GM19193 (cell line): Measurements from ENCODE around the gene OR9Q1.

Source experiments
- POLR2A ChIP-seq: IDR thresholded peaks from 4 replicates; pipeline ENCODE4 v1.6.1; 2011; ENCODE audit not compliant: insufficient read depth, insufficient read length; ENCODE audit errors: extremely low read depth

OR9Q1 gene

DNA sequence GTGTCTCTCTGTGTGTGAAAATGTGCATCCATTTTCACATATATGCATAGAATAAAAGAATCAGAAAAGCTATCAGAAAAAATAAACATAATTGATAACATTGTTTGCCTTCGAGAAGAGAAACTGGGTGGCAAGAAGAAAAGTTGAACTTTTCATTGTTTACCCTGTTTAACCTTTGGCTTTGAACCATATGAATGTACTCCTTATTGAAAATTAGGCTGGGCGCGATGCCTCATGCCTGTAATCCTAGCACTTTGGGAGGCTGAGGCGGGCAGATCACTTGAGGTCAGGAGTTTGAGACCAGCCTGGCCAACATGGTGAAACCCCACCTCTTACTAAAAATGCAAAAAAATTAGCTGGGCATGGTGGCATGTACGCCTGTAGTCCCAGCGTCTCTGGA is 11.9 kb upstream of the OR9Q1 start:
- TF ChIP-seq POLR2A, result no peak

GRCh38 chr11:58024601-58025091 is 965 bp downstream of the OR9Q1 start:
- TF ChIP-seq POLR2A, result no peak

GRCh38 chr11:58027341-58027740 is 3.7 kb downstream of the OR9Q1 start:
- TF ChIP-seq POLR2A, result no peak

DNA sequence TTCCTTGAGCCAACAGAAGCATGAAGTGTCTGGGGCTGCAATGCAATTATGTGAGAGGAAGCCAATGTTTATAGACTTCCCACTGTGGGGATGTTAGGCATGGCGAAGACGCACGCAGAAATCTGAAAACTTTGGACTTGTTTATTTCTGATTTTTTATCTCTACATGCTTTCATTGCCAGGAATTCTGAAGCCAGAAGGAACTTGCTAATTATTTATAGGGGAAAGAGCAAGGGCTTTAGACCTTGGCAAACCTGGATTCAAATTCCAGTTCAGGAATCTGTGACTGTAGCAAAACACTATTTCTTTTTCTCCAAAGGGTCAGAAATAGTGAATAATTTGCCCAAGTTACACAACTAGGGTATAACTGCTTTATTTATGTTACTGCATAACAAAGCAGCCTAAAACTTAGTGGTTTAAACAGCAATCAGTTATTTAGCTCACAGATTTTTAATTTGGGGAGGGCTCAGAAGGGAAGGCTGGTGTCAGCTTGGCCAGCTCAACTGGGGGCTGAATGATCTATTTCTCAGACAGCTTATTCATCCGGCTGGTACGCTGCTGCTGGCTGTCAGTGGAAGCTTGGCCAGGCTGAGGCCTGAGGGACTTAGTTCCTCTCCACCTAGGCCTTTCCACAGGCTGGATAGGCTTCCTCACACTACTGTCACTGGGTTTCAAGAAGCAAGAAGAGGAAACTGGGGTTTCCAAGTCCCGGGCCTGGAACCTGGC is 5.2 kb downstream of the OR9Q1 start:
- TF ChIP-seq POLR2A, result no peak

- no peak for TF ChIP-seq POLR2A
These were observed 7.0 kb downstream of the OR9Q1 start, which contains the start of gene OR6Q1 for GRCh38 chr11:58030653-58031052. Gene OR6Q1 (plus strand): TSS chr11:58030953. CDS start chr11:58030953, 0 bp downstream.

DNA sequence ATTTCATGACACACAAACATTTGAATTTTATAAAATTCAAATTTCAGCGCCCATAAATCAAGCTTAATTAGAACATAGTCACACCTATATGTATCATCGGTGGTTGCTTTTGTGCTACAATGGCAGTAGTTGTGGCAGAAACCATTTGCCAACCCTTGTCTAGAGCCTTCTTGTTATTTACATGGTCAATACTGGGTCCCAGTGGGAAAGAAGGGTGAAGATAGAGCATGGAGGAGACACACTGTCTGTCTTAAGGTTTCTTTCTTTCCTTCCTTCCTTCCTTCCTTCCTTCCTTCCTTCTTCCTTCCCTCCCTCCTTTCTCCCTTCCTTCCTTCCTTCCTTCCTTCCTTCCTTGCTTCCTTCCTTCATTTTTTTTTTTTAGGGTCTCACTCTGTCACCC is 10.8 kb downstream of the OR9Q1 start:
- TF ChIP-seq POLR2A, result no peak

DNA sequence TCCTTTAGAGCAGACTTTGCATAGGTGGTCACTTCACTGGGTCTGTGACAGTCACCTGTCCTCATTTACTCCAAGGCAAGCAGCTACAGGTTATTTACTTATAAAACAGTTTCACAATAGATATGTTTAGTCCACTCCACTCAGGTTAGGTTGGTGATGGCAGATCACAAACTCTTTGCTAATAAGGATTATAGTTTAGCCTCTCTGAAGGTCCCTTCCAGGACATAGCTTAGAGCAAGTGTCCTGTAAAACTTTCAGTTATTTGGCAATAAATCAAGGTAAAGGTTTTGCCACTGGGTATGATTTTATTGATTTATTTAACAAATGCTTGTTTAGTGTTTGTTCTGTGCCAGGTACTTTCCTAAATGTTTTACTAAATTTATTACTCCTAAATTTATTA is 15.9 kb downstream of the OR9Q1 start:
- no peak for TF ChIP-seq POLR2A

GRCh38 chr11:58043379-58043778 is 19.7 kb downstream of the OR9Q1 start:
- no peak for TF ChIP-seq POLR2A

DNA sequence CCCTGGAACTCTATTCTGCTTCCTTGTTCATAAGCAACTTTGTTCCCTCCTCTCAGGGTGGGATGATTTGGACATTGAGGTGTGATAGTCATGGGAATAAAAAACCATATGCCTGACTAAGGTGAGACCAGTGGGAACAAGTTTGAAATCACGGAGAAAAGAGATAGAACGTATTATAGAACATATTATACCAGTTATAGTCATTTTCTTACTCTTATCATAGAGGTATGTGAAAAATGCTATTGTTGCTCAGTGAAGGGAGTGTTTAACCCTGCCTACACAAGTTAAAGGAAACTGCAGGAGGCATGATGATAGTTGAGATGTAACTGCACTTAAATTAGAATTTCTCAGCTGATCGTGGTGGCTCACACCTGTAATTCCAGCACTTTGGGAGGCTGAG is 22.6 kb downstream of the OR9Q1 start:
- no peak for TF ChIP-seq POLR2A

DNA sequence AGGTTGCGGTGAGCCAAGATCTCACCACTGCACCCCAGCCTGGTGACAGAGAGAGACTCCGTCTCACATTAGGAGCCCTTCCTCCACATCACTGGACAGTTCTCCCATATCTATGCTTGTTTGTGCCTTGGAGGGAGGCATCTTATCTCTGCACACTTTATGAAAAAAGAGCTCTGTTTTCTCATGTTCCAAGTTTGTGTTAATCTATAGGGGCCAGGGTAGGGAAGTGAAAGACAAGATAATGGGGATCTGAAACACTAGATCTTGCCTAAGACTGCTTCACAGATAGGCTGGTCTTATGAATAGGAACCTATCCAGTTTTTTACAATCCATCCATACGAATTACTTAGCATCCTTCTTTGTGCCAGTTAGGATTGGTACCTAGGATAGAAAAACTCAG is 24.1 kb downstream of the OR9Q1 start:
- TF ChIP-seq POLR2A, result no peak

DNA sequence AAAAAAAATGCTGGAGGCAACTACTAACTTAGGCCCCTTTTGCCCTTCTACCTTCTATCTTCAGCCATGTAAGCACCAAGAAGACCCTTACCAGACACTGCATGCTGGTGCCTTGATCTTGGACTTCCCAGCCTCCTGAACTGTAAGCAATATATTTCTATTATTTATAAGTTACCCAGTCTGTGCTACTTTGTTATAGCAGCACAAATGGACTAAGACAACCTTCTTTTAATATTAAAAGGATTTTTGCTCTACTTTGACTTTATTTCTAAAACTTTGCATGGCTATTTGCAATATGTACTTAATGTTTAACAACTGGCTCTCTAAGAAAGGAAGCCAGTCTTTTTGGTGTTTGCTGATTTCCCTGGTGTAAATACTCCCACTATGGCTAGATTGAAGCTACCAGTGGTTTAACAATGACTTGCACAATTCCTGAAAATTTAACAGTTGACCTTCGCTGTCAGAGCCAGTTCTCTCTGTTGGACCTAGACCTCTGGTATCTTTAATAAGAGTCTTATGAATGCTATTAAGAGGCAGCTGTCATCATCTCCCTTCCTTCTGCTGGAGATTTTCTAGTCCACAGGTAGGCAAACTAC is 32.2 kb downstream of the OR9Q1 start:
- no peak for TF ChIP-seq POLR2A

DNA sequence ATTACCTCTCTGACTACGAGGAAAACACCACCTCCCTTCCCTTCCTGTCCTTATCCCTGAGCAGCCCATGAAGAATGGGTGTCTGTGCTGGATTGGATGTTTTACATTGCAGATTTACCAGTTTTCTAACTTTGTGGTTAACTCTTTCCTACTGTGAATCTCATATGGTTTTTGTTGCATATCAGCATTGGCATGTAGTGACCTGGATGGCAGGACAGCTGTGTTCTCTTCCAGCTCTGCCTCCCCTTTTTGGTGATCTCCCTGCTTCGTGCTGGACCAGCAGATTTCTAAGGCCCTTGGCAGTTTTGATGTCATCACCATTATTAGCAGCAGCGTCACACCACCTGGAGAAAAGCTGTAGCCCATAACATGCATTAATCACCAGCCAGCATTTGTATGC is 33.8 kb downstream of the OR9Q1 start:
- TF ChIP-seq POLR2A, result no peak

DNA sequence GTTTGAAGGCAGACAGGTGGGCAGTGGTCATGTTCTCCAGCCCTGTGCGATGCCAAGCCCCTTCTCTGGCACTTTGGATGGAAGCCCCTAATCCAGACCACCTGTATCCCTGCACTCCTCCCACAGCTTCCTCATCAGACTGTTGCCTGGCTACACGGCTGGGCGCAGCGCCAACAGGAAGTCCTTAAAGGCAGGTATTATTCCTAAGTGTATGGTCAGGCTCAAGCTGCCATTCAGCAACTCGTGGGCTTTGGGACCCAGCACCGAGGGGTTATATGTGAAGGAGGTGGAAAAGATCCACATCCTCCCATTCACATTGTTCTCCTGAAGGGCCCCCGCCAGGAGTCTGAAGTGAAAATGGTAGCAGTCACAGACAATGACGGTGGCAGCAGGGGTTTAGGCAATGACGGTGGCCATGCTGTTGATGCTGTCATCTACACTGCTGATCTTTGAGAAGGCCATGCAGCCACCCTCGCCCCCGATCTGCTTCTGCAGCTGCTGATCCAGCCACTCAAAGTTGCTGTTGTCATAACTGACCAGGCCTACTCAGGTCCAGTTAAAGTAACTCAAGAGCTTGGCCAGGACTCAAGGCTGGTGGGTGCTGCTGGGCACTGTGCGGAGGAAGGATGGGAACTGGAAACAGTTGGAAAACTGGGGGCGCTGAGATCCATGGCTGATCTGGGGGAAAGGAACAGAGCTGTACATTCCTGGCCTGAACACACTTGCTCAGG is 34.8 kb downstream of the OR9Q1 start:
- TF ChIP-seq POLR2A, result no peak

DNA sequence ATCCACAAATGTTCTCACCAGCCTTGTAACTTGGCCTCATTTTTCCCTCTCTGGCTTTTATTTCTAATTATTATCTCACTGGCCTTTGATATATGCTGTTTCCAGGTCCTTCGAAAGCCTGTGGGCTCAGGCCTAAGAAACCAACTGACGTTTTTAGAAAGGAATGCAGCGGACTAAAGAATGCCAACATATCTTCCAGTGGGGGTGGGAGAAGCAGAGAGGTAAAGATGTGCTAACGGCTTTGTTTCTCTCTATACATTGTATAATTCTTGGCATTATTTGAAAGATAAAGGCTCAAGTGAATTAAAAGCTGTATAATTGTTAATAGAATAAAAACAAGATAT is 35.3 kb downstream of the OR9Q1 start:
- TF ChIP-seq POLR2A, result no peak

DNA sequence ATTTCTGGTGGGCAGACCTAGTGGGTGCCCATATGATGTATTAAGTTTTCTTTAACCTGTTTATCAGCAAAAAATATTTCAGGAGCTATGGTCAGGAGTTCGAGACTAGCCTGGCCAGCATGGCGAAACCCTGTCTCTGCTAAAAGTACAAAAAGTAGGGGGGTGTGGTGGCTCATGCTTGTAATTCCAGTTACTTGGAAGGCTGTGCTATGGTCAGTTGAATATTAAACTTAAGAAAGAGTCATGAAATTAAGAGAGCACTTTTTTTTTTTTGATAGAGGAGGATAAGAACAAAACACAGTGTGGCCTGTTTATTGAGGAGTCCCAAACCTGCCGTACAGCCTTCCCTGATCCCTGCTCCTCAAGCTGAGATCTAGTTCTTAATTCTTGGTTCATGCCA is 36.9 kb downstream of the OR9Q1 start:
- TF ChIP-seq POLR2A, result no peak
